BLaER1 treated with 17β-estradiol and CSF1 and Interleukin-3, amounts not matched to agents 10 nM and 100 nM (cell line): ENCODE measurements around the gene MDFI.
A peak's percentile ranks its signal among the peaks of the same experiment; 100 is the strongest.

Source experiments
- H3K27ac ChIP-seq, 11 experiments: shearing (Covaris generic); formaldehyde crosslinking; 2 replicates each; pipeline ENCODE4 v1.8.1; 2022
- H3K27me3 ChIP-seq, 11 experiments: shearing (Covaris generic); formaldehyde crosslinking; 2 replicates each; pipeline ENCODE4 v1.8.1; 2022
- H3K36me3 ChIP-seq, 11 experiments: shearing (Covaris generic); formaldehyde crosslinking; 2 replicates each; pipeline ENCODE4 v1.8.1; 2022
- H3K4me1 ChIP-seq, 10 experiments: shearing (Covaris generic); formaldehyde crosslinking; 2 replicates each; pipeline ENCODE4 v1.8.1; 2022
- H3K4me2 ChIP-seq, 11 experiments: shearing (Covaris generic); formaldehyde crosslinking; 2 replicates each; pipeline ENCODE4 v1.8.1; 2022
- H3K4me3 ChIP-seq, 10 experiments: shearing (Covaris generic); formaldehyde crosslinking; 2 replicates each; pipeline ENCODE4 v1.8.1; 2022
- H3K9ac ChIP-seq, 11 experiments: shearing (Covaris generic); formaldehyde crosslinking; 2 replicates each; pipeline ENCODE4 v1.8.1; 2022
- H3K9me3 ChIP-seq, 11 experiments: shearing (Covaris generic); formaldehyde crosslinking; replicated peaks in 1 of 11; 2 replicates each; pipeline ENCODE4 v1.8.1; 2022
- H4K20me1 ChIP-seq, 11 experiments: shearing (Covaris generic); formaldehyde crosslinking; 2 replicates each; pipeline ENCODE4 v1.8.1; 2022
- Cebpa-rat ChIP-seq, 11 experiments: shearing (Covaris generic); IDR thresholded peaks; 2 replicates each; pipeline ENCODE4 v1.8.1; 2022

Gene MDFI

DNA sequence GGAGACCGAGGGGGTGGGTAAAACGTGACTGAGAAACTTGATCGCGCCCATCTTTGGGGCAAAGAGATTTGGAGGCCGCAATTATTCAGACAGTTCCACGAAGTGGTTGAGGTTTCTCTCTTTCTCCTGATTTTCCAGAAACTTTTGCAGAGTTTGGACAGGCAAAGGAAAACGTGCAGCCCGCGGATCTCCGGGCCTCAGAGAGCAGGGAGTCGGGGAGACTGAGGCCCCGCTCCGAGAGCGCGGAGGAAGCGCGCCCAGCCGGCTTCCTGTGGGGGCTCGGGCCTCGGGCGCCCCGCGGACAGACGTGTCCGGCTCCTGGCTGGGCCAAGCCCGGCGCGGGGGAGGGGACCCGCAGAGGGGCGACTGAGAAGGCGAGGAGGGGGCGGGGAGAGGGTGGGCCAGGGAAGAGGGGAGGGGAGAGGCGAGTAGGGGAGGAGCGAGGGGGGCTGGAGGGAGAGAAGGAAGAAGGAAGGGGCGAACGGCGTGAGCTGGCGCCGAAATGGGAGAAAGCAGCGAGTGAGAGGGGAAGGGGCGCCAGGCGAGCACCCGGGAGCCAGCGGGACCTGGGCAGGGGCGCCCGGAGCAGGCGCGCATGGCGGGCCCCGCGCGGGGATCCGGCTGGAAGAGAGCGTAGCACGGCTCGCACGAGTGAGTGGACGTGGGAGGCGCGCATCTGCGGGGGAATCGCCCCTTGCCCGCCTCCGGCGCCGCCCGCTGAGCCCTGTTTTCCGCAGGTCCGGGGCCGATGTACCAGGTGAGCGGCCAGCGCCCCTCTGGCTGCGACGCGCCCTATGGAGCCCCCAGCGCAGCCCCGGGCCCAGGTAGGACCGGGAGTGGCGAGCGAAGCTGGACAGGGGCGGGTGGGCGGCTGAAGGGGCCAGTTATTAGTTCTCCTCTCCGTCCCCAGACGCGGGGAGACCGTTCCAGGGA is at the start of gene MDFI:
TSS of gene MDFI (plus strand) at position 467 of the 933 bp plus-strand sequence. CDS start at position 749, 282 bp downstream.
- H4K20me1 ChIP-seq: peaks cover 0 to 41% (median 32%) of the 10 kb centered on the region in 11 experiments; a peak in 13 of 22 replicates
- no peak for TF ChIP-seq Cebpa-rat (IDR thresholded peaks at IDR 0.05)
- peaks cover 0 to 23% (median 9%) of the 10 kb centered on the region in 11 experiments; a peak in 10 of 22 replicates for H3K36me3 ChIP-seq
- peak within 1 kb of the TSS; percentile 74 to 97 (median 93) for H3K4me3 ChIP-seq
- H3K9me3 ChIP-seq: no peaks in the 10 kb centered on the region
- H3K4me1 ChIP-seq: peaks cover 54 to 91% (median 90%) of the 10 kb centered on the region in 10 experiments
- H3K27me3 ChIP-seq: peaks cover 0 to 10% (median 0%) of the 10 kb centered on the region in 11 experiments; a peak in 3 of 22 replicates
- peak within 1 kb of the TSS; percentile 42 to 91 (median 87); a peak in 20 of 22 replicates for H3K27ac ChIP-seq
- peak within 1 kb of the TSS; percentile 81 to 93 (median 89) for H3K9ac ChIP-seq
- peak within 1 kb of the TSS; percentile 92 to 99 (median 96) for H3K4me2 ChIP-seq

GRCh38 chr6:41589223-41589622 is 49.0 kb upstream of the MDFI start:
- no peak overlapping the region for H3K4me2 ChIP-seq
- no peak overlapping the region for H3K9ac ChIP-seq
- H3K36me3 ChIP-seq: peaks cover 24 to 92% (median 62%) of the 10 kb centered on the region in 11 experiments
- no peak overlapping the region for H3K4me3 ChIP-seq
- no peaks in the 10 kb centered on the region for H3K9me3 ChIP-seq
- TF ChIP-seq Cebpa-rat (IDR thresholded peaks at IDR 0.05): no peak
- peaks cover 0 to 32% (median 25%) of the 10 kb centered on the region in 10 experiments; a peak in 15 of 20 replicates for H3K4me1 ChIP-seq
- H4K20me1 ChIP-seq: peaks cover 12 to 83% (median 32%) of the 10 kb centered on the region in 11 experiments; a peak in 17 of 22 replicates
- no peaks in the 10 kb centered on the region for H3K27me3 ChIP-seq
- no peak overlapping the region for H3K27ac ChIP-seq

DNA sequence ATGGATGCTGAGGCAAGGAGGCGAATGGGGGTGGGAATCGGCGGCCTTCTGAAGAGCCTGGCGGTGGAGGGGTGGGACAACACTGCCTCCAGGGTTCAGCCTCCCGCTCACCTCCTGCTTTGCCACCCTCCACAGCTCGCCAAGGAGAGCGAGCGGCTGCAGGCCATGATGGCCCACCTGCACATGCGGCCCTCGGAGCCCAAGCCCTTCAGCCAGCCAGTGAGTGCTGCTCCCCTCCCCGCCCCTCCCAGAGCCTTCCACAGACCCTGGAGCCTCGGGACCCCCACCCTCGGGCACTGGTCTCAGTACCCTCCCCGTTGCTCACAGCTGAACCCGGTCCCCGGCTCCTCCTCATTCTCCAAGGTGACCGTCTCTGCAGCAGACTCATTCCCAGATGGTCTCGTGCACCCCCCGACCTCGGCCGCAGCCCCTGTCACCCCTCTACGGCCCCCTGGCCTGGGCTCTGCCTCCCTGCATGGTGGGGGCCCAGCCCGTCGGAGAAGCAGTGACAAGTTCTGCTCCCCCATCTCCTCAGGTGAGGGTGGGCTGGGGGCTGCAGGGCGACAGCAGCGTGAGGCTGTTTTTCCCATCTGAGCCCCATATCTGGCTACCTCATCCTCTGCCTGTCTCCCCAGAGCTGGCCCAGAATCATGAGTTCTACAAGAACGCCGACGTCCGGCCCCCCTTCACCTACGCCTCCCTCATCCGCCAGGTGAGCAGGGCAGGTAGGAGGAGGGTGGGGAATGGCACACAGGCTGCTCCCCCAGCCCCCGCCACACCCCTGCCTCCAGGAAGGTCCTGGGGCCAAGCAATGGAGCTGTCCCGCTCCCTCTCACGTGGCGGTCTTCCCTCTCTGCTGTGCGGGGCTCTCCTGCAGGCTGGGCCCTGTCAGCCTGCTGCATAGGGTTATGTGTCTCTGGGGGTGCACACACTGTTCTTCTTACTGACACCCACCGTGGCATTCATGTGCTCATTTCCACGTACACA is 48.3 kb upstream of the MDFI start:
- Histone ChIP-seq H4K20me1 (peaks cover 9 to 83% (median 25%) of the 10 kb centered on the region in 11 experiments; a peak in 16 of 22 replicates), H3K9ac (no peak overlapping the region), H3K4me2 (no peak overlapping the region), H3K27me3 (no peaks in the 10 kb centered on the region), H3K27ac (no peak overlapping the region), H3K9me3 (no peaks in the 10 kb centered on the region), H3K36me3 (peaks cover 24 to 92% (median 62%) of the 10 kb centered on the region in 11 experiments), H3K4me3 (no peak overlapping the region), H3K4me1 (peaks cover 0 to 24% (median 20%) of the 10 kb centered on the region in 10 experiments; a peak in 15 of 20 replicates)
- TF ChIP-seq Cebpa-rat (IDR thresholded peaks at IDR 0.05): no peak

- H3K36me3 ChIP-seq: peaks cover 25 to 93% (median 66%) of the 10 kb centered on the region in 11 experiments
These were observed 47.1 kb upstream of the MDFI start for GRCh38 chr6:41591122-41591521.

GRCh38 chr6:41591859-41592502 is 46.3 kb upstream of the MDFI start:
- Histone ChIP-seq H3K36me3 (peaks cover 27 to 97% (median 70%) of the 10 kb centered on the region in 11 experiments), H4K20me1 (peaks cover 0 to 75% (median 10%) of the 10 kb centered on the region in 11 experiments; a peak in 12 of 22 replicates), H3K9ac (no peak overlapping the region), H3K4me2 (no peak overlapping the region), H3K4me3 (no peak overlapping the region), H3K27me3 (no peaks in the 10 kb centered on the region), H3K9me3 (no peaks in the 10 kb centered on the region), H3K4me1 (peaks cover 0 to 4% (median 0%) of the 10 kb centered on the region in 10 experiments; a peak in 6 of 20 replicates), H3K27ac (no peak overlapping the region)
- TF ChIP-seq Cebpa-rat (IDR thresholded peaks at IDR 0.05): no peak

More at GRCh38 chr6:41591122-41591521, 47.1 kb upstream of the MDFI start:
- H3K9me3 ChIP-seq: no peaks in the 10 kb centered on the region
- no peak overlapping the region for H3K4me3 ChIP-seq
- H3K4me1 ChIP-seq: peaks cover 0 to 13% (median 8%) of the 10 kb centered on the region in 10 experiments; a peak in 13 of 20 replicates
- H3K9ac ChIP-seq: no peak overlapping the region
- no peak overlapping the region for H3K27ac ChIP-seq
- peaks cover 0 to 75% (median 17%) of the 10 kb centered on the region in 11 experiments; a peak in 14 of 22 replicates for H4K20me1 ChIP-seq
- no peak for TF ChIP-seq Cebpa-rat (IDR thresholded peaks at IDR 0.05)
- no peak overlapping the region for H3K4me2 ChIP-seq
- H3K27me3 ChIP-seq: no peaks in the 10 kb centered on the region

- no peaks in the 10 kb centered on the region for H3K9me3 ChIP-seq
- no peak overlapping the region for H3K4me2 ChIP-seq
- TF ChIP-seq Cebpa-rat (IDR thresholded peaks at IDR 0.05): no peak
- no peak overlapping the region for H3K27ac ChIP-seq
- peaks cover 0 to 66% (median 10%) of the 10 kb centered on the region in 11 experiments; a peak in 10 of 22 replicates for H4K20me1 ChIP-seq
- H3K4me3 ChIP-seq: no peak overlapping the region
- no peaks in the 10 kb centered on the region for H3K27me3 ChIP-seq
- H3K4me1 ChIP-seq: peaks cover 0 to 3% (median 2%) of the 10 kb centered on the region in 10 experiments; a peak in 12 of 20 replicates
- H3K36me3 ChIP-seq: peaks cover 25 to 92% (median 66%) of the 10 kb centered on the region in 11 experiments
- H3K9ac ChIP-seq: peak overlapping the region in 1 of 11 experiments; percentile 9; a peak in 1 of 22 replicates
These were observed 44.9 kb upstream of the MDFI start for GRCh38 chr6:41593406-41593805.

DNA sequence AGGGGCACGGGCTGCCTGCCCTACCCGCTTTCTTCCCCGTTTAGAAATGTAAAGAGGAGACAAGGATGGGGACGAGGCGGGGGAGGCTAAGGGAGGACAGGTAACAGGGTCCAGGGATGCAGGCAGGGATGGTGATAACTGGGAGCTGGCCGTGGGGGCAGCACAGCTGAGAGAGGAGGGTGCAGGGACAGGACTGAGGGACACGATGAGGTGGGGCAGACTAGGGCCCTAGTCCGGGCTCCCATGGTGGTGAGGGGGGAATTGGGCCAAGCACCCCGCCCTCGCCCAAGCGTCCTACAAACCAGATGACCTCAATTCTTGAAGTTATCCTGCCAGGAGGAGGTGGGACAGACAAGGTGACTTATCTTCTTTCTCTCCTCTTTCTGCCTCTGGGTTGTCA is 44.4 kb upstream of the MDFI start:
- H3K4me3 ChIP-seq: no peak overlapping the region
- peaks cover 0 to 68% (median 10%) of the 10 kb centered on the region in 11 experiments; a peak in 10 of 22 replicates for H4K20me1 ChIP-seq
- no peak overlapping the region for H3K27ac ChIP-seq
- no peaks in the 10 kb centered on the region for H3K27me3 ChIP-seq
- TF ChIP-seq Cebpa-rat (IDR thresholded peaks at IDR 0.05): no peak
- H3K4me1 ChIP-seq: peaks cover 0 to 7% (median 6%) of the 10 kb centered on the region in 10 experiments; a peak in 19 of 20 replicates
- H3K4me2 ChIP-seq: no peak overlapping the region
- H3K9ac ChIP-seq: no peak overlapping the region
- H3K36me3 ChIP-seq: peaks cover 21 to 92% (median 62%) of the 10 kb centered on the region in 11 experiments
- H3K9me3 ChIP-seq: no peaks in the 10 kb centered on the region

DNA sequence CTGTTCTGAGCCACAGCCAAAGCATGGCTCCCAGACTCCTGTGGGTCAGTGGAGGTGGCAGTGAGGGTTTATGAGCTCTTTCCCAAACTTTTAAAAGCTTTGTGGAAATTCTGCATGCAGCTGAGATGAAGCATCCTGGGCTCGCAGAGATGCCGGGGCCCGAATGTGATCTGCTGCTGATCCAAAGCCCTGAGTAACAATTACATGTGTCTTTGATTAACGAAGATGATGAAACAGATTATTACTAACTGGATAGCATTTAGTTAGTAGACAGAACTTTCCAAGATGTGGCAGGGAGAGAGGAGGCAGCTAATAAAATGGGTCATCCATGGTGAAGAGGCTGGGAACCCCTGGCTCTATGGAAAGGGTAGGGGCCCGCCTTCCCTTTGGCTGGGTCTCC is 43.9 kb upstream of the MDFI start:
- TF ChIP-seq Cebpa-rat (IDR thresholded peaks at IDR 0.05): no peak
- Histone ChIP-seq H3K27me3 (no peaks in the 10 kb centered on the region), H3K4me2 (no peak overlapping the region), H4K20me1 (peaks cover 0 to 68% (median 9%) of the 10 kb centered on the region in 11 experiments; a peak in 9 of 22 replicates), H3K27ac (no peak overlapping the region), H3K4me1 (peaks cover 4 to 12% (median 11%) of the 10 kb centered on the region in 10 experiments; a peak in 19 of 20 replicates), H3K9ac (0 out of 22 replicates have a peak overlapping the region, but pooled peaks of 1 of the 11 experiments have one; percentile 23), H3K4me3 (no peak overlapping the region), H3K36me3 (peaks cover 17 to 90% (median 59%) of the 10 kb centered on the region in 11 experiments), H3K9me3 (no peaks in the 10 kb centered on the region)
